ENCODE measurements around the gene CPAMD8. TPM values are rescaled to one million over a fixed set of nuclear protein-coding genes. Genes with fewer than 3 reads are reported as not detected.

Gene CPAMD8
- total and polyA plus RNA-seq, 7 donors, result 0.60 to 14.4 (median 2.4) TPM

GRCh38 chr19:16931306-16931705 is 95.3 kb downstream of the CPAMD8 start:
- TF ChIP-seq EP300 (IDR thresholded peaks at IDR 0.05) (no peak), POLR2A (IDR thresholded peaks at IDR 0.05) (no peak), POLR2AphosphoS5 (IDR thresholded peaks at IDR 0.05) (no peak)
- TF ChIP-seq, protein P1, sequence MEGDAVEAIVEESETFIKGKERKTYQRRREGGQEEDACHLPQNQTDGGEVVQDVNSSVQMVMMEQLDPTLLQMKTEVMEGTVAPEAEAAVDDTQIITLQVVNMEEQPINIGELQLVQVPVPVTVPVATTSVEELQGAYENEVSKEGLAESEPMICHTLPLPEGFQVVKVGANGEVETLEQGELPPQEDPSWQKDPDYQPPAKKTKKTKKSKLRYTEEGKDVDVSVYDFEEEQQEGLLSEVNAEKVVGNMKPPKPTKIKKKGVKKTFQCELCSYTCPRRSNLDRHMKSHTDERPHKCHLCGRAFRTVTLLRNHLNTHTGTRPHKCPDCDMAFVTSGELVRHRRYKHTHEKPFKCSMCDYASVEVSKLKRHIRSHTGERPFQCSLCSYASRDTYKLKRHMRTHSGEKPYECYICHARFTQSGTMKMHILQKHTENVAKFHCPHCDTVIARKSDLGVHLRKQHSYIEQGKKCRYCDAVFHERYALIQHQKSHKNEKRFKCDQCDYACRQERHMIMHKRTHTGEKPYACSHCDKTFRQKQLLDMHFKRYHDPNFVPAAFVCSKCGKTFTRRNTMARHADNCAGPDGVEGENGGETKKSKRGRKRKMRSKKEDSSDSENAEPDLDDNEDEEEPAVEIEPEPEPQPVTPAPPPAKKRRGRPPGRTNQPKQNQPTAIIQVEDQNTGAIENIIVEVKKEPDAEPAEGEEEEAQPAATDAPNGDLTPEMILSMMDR (IDR thresholded peaks at IDR 0.05), result no peak
- Histone ChIP-seq H3K27ac (no peak overlapping the region), H3K9me3 (peaks cover 0 to 11% (median 5%) of the 10 kb centered on the region in 4 donors), H3K4me1 (no peaks in the 10 kb centered on the region), H3K4me3 (no peak overlapping the region), H3K36me3 (no peaks in the 10 kb centered on the region), H3K27me3 (no peaks in the 10 kb centered on the region)
- 96 to 97% methylated on average over 4 of the region's 4 CpGs for WGBS, 2 donors
- intact Hi-C loops (cut with DNase I), result no loop called here
- peak; percentile 36 for DNase-seq

GRCh38 chr19:16930753-16931152 is 95.9 kb downstream of the CPAMD8 start:
- TF ChIP-seq POLR2AphosphoS5 (IDR thresholded peaks at IDR 0.05) (no peak), EP300 (IDR thresholded peaks at IDR 0.05) (no peak), POLR2A (IDR thresholded peaks at IDR 0.05) (no peak)
- TF ChIP-seq, protein P1 (IDR thresholded peaks at IDR 0.05), result no peak
- Histone ChIP-seq H3K4me1 (no peaks in the 10 kb centered on the region), H3K27ac (no peak overlapping the region), H3K9me3 (peaks cover 0 to 11% (median 5%) of the 10 kb centered on the region in 4 donors), H3K4me3 (no peak overlapping the region), H3K27me3 (no peaks in the 10 kb centered on the region), H3K36me3 (no peaks in the 10 kb centered on the region)
- WGBS, 2 donors, result 70 to 79% methylated on average over 5 of the region's 5 CpGs
- DNase-seq, result peak; percentile 27
- intact Hi-C loops (cut with DNase I), result no loop called here

DNA sequence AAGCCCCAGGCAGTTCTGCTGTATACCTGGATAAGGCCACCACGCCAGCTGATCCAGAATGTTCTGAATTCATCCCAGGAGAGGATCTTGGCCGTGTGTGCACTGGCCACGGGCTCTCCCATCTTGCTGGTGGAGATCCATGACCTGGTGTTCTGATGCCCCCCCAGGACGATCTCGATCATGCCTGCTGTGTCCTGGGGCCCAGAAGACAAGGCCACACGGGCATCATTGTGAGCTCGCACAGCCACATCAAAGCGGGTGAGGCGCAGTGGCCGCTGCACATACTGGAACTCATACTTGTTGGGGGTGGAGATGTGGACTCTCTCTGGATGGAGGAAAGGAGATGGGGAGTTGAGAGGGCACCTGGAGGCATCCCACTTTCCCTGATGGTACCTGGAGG is 97.7 kb downstream of the CPAMD8 start:
- Histone ChIP-seq H3K4me1 (no peaks in the 10 kb centered on the region), H3K36me3 (no peaks in the 10 kb centered on the region), H3K27me3 (no peaks in the 10 kb centered on the region), H3K9me3 (peaks cover 0 to 6% (median 2%) of the 10 kb centered on the region in 4 donors), H3K27ac (no peak overlapping the region), H3K4me3 (no peak overlapping the region)
- DNase-seq, result peak; percentile 41
- WGBS, 2 donors, result 94% methylated on average over 10 of the region's 10 CpGs
- TF ChIP-seq, protein P1 (IDR thresholded peaks at IDR 0.05), result no peak
- intact Hi-C loops (cut with DNase I), result no loop called here

GRCh38 chr19:16928351-16928750 is 98.3 kb downstream of the CPAMD8 start:
- no peak overlapping the region for H3K27ac ChIP-seq
- no peaks in the 10 kb centered on the region for H3K36me3 ChIP-seq
- 95 to 96% methylated on average over 2 of the region's 2 CpGs for WGBS, 2 donors
- intact Hi-C loops (cut with DNase I), result no loop called here
- no peaks in the 10 kb centered on the region for H3K27me3 ChIP-seq
- TF ChIP-seq POLR2AphosphoS5 (IDR thresholded peaks at IDR 0.05) (no peak), POLR2A (IDR thresholded peaks at IDR 0.05) (no peak), EP300 (IDR thresholded peaks at IDR 0.05) (no peak)
- TF ChIP-seq, protein P1 (IDR thresholded peaks at IDR 0.05), result no peak
- no peak overlapping the region for H3K4me3 ChIP-seq
- peaks cover 0 to 6% (median 1%) of the 10 kb centered on the region in 4 donors for H3K9me3 ChIP-seq
- no peaks in the 10 kb centered on the region for H3K4me1 ChIP-seq
- no peak for DNase-seq

DNA sequence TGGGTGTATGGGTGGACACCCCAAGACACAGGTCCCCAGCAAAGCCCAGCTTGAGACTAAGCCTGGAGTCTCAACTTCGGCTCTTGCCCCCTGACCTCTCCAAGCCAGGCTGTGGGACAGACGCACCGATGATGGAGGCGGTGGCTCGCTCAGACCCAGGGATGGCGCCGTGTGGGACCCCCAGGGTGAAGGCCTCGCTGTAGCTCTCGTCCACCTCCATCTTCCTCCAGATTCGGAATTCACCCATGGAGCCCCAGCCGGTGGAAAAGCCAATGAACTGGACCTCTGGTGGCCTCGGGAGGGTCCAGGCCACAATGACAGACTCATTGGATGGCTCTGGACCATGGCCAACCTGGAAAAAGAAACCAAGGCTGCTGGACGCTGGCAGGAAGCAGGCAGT is 98.7 kb downstream of the CPAMD8 start:
- DNase-seq, result no peak
- no peaks in the 10 kb centered on the region for H3K27me3 ChIP-seq
- no peak for TF ChIP-seq EP300 (IDR thresholded peaks at IDR 0.05)
- TF ChIP-seq, protein P1 (IDR thresholded peaks at IDR 0.05), result no peak
- TF ChIP-seq POLR2A (IDR thresholded peaks at IDR 0.05), result no peak
- TF ChIP-seq POLR2AphosphoS5 (IDR thresholded peaks at IDR 0.05), result no peak
- H3K9me3 ChIP-seq, result peaks cover 0 to 5% (median 1%) of the 10 kb centered on the region in 4 donors
- H3K36me3 ChIP-seq, result no peaks in the 10 kb centered on the region
- no peak overlapping the region for H3K4me3 ChIP-seq
- intact Hi-C loops (cut with DNase I), result no loop called here
- no peaks in the 10 kb centered on the region for H3K4me1 ChIP-seq
- 90 to 92% methylated on average over 13 of the region's 13 CpGs for WGBS, 2 donors
- no peak overlapping the region for H3K27ac ChIP-seq
